ENCODE measurements around the gene NAT8L.

GRCh38 chr4:2084316-2084715 lies 25.2 kb downstream of the NAT8L start:
- TF ChIP-seq, protein P1, sequence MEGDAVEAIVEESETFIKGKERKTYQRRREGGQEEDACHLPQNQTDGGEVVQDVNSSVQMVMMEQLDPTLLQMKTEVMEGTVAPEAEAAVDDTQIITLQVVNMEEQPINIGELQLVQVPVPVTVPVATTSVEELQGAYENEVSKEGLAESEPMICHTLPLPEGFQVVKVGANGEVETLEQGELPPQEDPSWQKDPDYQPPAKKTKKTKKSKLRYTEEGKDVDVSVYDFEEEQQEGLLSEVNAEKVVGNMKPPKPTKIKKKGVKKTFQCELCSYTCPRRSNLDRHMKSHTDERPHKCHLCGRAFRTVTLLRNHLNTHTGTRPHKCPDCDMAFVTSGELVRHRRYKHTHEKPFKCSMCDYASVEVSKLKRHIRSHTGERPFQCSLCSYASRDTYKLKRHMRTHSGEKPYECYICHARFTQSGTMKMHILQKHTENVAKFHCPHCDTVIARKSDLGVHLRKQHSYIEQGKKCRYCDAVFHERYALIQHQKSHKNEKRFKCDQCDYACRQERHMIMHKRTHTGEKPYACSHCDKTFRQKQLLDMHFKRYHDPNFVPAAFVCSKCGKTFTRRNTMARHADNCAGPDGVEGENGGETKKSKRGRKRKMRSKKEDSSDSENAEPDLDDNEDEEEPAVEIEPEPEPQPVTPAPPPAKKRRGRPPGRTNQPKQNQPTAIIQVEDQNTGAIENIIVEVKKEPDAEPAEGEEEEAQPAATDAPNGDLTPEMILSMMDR (IDR thresholded peaks at IDR 0.05): no peak
- TF ChIP-seq POLR2A (IDR thresholded peaks at IDR 0.05) (no peak), POLR2AphosphoS5 (IDR thresholded peaks at IDR 0.05) (no peak)

Measured in breast epithelium (tissue), 3 donors.